ENCODE data around the gene KIRREL3. TPM values are rescaled to one million over a fixed set of nuclear protein-coding genes. Genes with fewer than 3 reads are reported as not detected.

KIRREL3 gene
- total and polyA plus RNA-seq, 9 of the 15 experiments (the other 6 are each of a cell fraction or from before 2014, with no cell fraction given), result 0.04 to 0.10 TPM; not detected in 7

GRCh38 chr11:126495281-126496220 lies 505.0 kb downstream of the KIRREL3 start (continued):
- no peak for TF ChIP-seq ATF1 (CRISPR knock-in tag; IDR thresholded peaks at IDR 0.05)
- no peak for TF ChIP-seq ATF1 (tag; IDR thresholded peaks at IDR 0.05)
- TF ChIP-seq HMGXB4 (CRISPR knock-in tag; IDR thresholded peaks at IDR 0.05), result no peak
- TF ChIP-seq AFF1 (IDR thresholded peaks at IDR 0.05; ENCODE audit: low read depth in 1 of 2, partially characterized antibody in 2 of 2), result no peak
- no peak for TF ChIP-seq CHD4 (IDR thresholded peaks at IDR 0.05; ENCODE audit: insufficient read depth, insufficient replicate concordance, low read depth, low read length, poor library complexity, severe bottlenecking)
- TF ChIP-seq ZNF764 (CRISPR knock-in tag; IDR thresholded peaks at IDR 0.05; ENCODE audit: low read depth), result no peak
- no peak for TF ChIP-seq ZBTB5 (IDR thresholded peaks at IDR 0.05)
- TF ChIP-seq ZNF707 (CRISPR knock-in tag; conservative IDR thresholded peaks at IDR 0.05), result no peak
- no peak for TF ChIP-seq U2AF1 (optimal IDR thresholded peaks at IDR 0.05; ENCODE audit: low read depth, low read length)
- no peak for TF ChIP-seq BRCA1 (IDR thresholded peaks at IDR 0.05)
- no peak for TF ChIP-seq BRCA1 (CRISPR knock-in tag; IDR thresholded peaks at IDR 0.05)
- TF ChIP-seq ZNF217 (CRISPR knock-in tag; IDR thresholded peaks at IDR 0.05), result no peak
- no peak for TF ChIP-seq MIER1 (IDR thresholded peaks at IDR 0.05; ENCODE audit: low read depth)

Data from K562 (cell line).